Stimulated activated effector memory CD8-positive, alpha-beta T cell treated with anti-CD3 and anti-CD28 coated beads, Interleukin-12 subunit alpha, Interleukin-12 subunit beta, amount 100 ng/mL, for 72 hours (primary cell): ENCODE results near the gene MAP3K12.
A peak's percentile ranks its signal among the peaks of the same experiment; 100 is the strongest.
"Not testable (repeated sequence)": the region's sequence is repeated elsewhere in the genome, so short reads cannot be mapped to it uniquely, and the experiment has no call there.

Source experiments
- ATAC-seq: fragments of 150-1000 bp; cut with Tn5 transposase; 2 replicates; pipeline ENCODE4 v1.10.0; 2021
- DNase-seq, 2 donors: peaks; one replicate each; pipeline ENCODE4 v3.0.0; 2021 to 2022; ENCODE audit warnings: low spot score in 2 of 2
- H3K27ac Mint-ChIP-seq: one replicate; pipeline ENCODE4 v1.8.0; 2022; ENCODE audit warnings: mild to moderate bottlenecking, mixed read lengths
- H3K36me3 Mint-ChIP-seq: one replicate; pipeline ENCODE4 v1.8.0; 2022; ENCODE audit warnings: mild to moderate bottlenecking, mixed read lengths
- H3K4me1 Mint-ChIP-seq: one replicate; pipeline ENCODE4 v1.8.0; 2022; ENCODE audit warnings: mixed read lengths
- H3K4me3 Mint-ChIP-seq: one replicate; pipeline ENCODE4 v1.8.0; 2022; ENCODE audit warnings: mild to moderate bottlenecking, mixed read lengths
- H3K9me3 Mint-ChIP-seq: one replicate; pipeline ENCODE4 v1.8.0; 2022; ENCODE audit warnings: mixed read lengths

MAP3K12 gene

GRCh38 chr12:53499266-53500141 lies at the start of gene MAP3K12:
TSS of gene MAP3K12 (minus strand) at chr12:53499458. CDS start at chr12:53487391, 12,067 bp downstream.
- peak within 1 kb of the TSS; percentile 97 for H3K27ac Mint-ChIP-seq
- H3K4me1 Mint-ChIP-seq: peaks cover 52% of the 10 kb centered on the region
- peak within 1 kb of the TSS; percentile 81 for H3K4me3 Mint-ChIP-seq
- peak; percentile 53 to 87 for DNase-seq
- ATAC-seq: peak; percentile 2
- no peaks in the 10 kb centered on the region for H3K9me3 Mint-ChIP-seq
- peaks cover 18% of the 10 kb centered on the region for H3K36me3 Mint-ChIP-seq

- H3K36me3 Mint-ChIP-seq: peaks cover 82% of the 10 kb centered on the region
- not testable (repeated sequence) for H3K4me3 Mint-ChIP-seq, ATAC-seq, H3K4me1 Mint-ChIP-seq, H3K9me3 Mint-ChIP-seq, H3K27ac Mint-ChIP-seq, DNase-seq
These were observed 49.1 kb upstream of the MAP3K12 start for GRCh38 chr12:53548354-53548753.

GRCh38 chr12:53543539-53543938 lies 44.3 kb upstream of the MAP3K12 start:
- Mint-ChIP-seq H3K9me3 (no peaks in the 10 kb centered on the region), H3K36me3 (peaks cover 90% of the 10 kb centered on the region), H3K27ac (peak overlapping the region; percentile 7), H3K4me1 (peaks cover 5% of the 10 kb centered on the region), H3K4me3 (no peak overlapping the region)
- ATAC-seq (peak; percentile 98), DNase-seq (peak; percentile 10 to 62)

GRCh38 chr12:53539526-53539925 lies 40.3 kb upstream of the MAP3K12 start:
- no peak for ATAC-seq
- H3K27ac Mint-ChIP-seq: peak overlapping the region; percentile 32
- no peak for DNase-seq
- peaks cover 5% of the 10 kb centered on the region for H3K4me1 Mint-ChIP-seq
- H3K9me3 Mint-ChIP-seq: no peaks in the 10 kb centered on the region
- H3K4me3 Mint-ChIP-seq: no peak overlapping the region
- peaks cover 98% of the 10 kb centered on the region for H3K36me3 Mint-ChIP-seq

GRCh38 chr12:53538209-53538689 lies 39.0 kb upstream of the MAP3K12 start:
- DNase-seq: no peak
- Mint-ChIP-seq H3K4me1 (no peaks in the 10 kb centered on the region), H3K36me3 (peaks cover 98% of the 10 kb centered on the region), H3K9me3 (no peaks in the 10 kb centered on the region), H3K4me3 (no peak overlapping the region), H3K27ac (no peak overlapping the region)
- ATAC-seq: no peak

GRCh38 chr12:53536962-53537361 lies 37.7 kb upstream of the MAP3K12 start:
- DNase-seq (no peak), ATAC-seq (no peak)
- Mint-ChIP-seq H3K4me1 (no peaks in the 10 kb centered on the region), H3K27ac (no peak overlapping the region), H3K9me3 (no peaks in the 10 kb centered on the region), H3K36me3 (peaks cover 98% of the 10 kb centered on the region), H3K4me3 (no peak overlapping the region)

- no peak overlapping the region for H3K4me3 Mint-ChIP-seq
- no peak overlapping the region for H3K27ac Mint-ChIP-seq
- H3K36me3 Mint-ChIP-seq: peaks cover 98% of the 10 kb centered on the region
- DNase-seq: no peak
- no peaks in the 10 kb centered on the region for H3K9me3 Mint-ChIP-seq
- no peak for ATAC-seq
- no peaks in the 10 kb centered on the region for H3K4me1 Mint-ChIP-seq
These were observed 34.2 kb upstream of the MAP3K12 start for GRCh38 chr12:53533471-53533870.

GRCh38 chr12:53532524-53533445 lies 33.5 kb upstream of the MAP3K12 start:
- H3K9me3 Mint-ChIP-seq: no peaks in the 10 kb centered on the region
- no peak overlapping the region for H3K4me3 Mint-ChIP-seq
- peak overlapping the region; percentile 15 for H3K27ac Mint-ChIP-seq
- peaks cover 100% of the 10 kb centered on the region for H3K36me3 Mint-ChIP-seq
- DNase-seq: no peak
- no peaks in the 10 kb centered on the region for H3K4me1 Mint-ChIP-seq
- no peak for ATAC-seq

GRCh38 chr12:53532021-53532420 lies 32.8 kb upstream of the MAP3K12 start:
- no peak for DNase-seq
- H3K4me1 Mint-ChIP-seq: no peaks in the 10 kb centered on the region
- no peak for ATAC-seq
- peaks cover 98% of the 10 kb centered on the region for H3K36me3 Mint-ChIP-seq
- H3K4me3 Mint-ChIP-seq: no peak overlapping the region
- no peaks in the 10 kb centered on the region for H3K9me3 Mint-ChIP-seq
- H3K27ac Mint-ChIP-seq: peak overlapping the region; percentile 15

GRCh38 chr12:53530920-53531319 lies 31.7 kb upstream of the MAP3K12 start:
- no peak for ATAC-seq
- no peak overlapping the region for H3K4me3 Mint-ChIP-seq
- H3K4me1 Mint-ChIP-seq: no peaks in the 10 kb centered on the region

GRCh38 chr12:53530061-53530460 lies 30.8 kb upstream of the MAP3K12 start:
- Mint-ChIP-seq H3K36me3 (peaks cover 96% of the 10 kb centered on the region), H3K4me1 (no peaks in the 10 kb centered on the region), H3K9me3 (no peaks in the 10 kb centered on the region), H3K27ac (no peak overlapping the region), H3K4me3 (no peak overlapping the region)
- ATAC-seq (no peak), DNase-seq (no peak)

More at GRCh38 chr12:53530920-53531319, 31.7 kb upstream of the MAP3K12 start:
- peaks cover 96% of the 10 kb centered on the region for H3K36me3 Mint-ChIP-seq
- H3K9me3 Mint-ChIP-seq: no peaks in the 10 kb centered on the region
- no peak for DNase-seq
- H3K27ac Mint-ChIP-seq: no peak overlapping the region

- H3K9me3 Mint-ChIP-seq: no peaks in the 10 kb centered on the region
- ATAC-seq (no peak), DNase-seq (no peak)
- H3K4me1 Mint-ChIP-seq: no peaks in the 10 kb centered on the region
- H3K27ac Mint-ChIP-seq: peak overlapping the region; percentile 58
- H3K4me3 Mint-ChIP-seq: no peak overlapping the region
- H3K36me3 Mint-ChIP-seq: peaks cover 96% of the 10 kb centered on the region
These were observed 25.2 kb upstream of the MAP3K12 start for GRCh38 chr12:53524476-53524875.

GRCh38 chr12:53523131-53523530 lies 23.9 kb upstream of the MAP3K12 start:
- H3K4me1 Mint-ChIP-seq: no peaks in the 10 kb centered on the region
- H3K9me3 Mint-ChIP-seq: no peaks in the 10 kb centered on the region
- H3K36me3 Mint-ChIP-seq: peaks cover 96% of the 10 kb centered on the region
- ATAC-seq (no peak), DNase-seq (no peak)
- peak overlapping the region; percentile 45 for H3K27ac Mint-ChIP-seq
- H3K4me3 Mint-ChIP-seq: no peak overlapping the region

- H3K36me3 Mint-ChIP-seq: peaks cover 96% of the 10 kb centered on the region
These were observed 19.1 kb upstream of the MAP3K12 start for GRCh38 chr12:53518381-53518780.

GRCh38 chr12:53516758-53517455 lies 17.6 kb upstream of the MAP3K12 start:
- Mint-ChIP-seq H3K27ac (peak overlapping the region; percentile 32), H3K9me3 (no peaks in the 10 kb centered on the region), H3K4me1 (no peaks in the 10 kb centered on the region), H3K36me3 (peaks cover 86% of the 10 kb centered on the region), H3K4me3 (no peak overlapping the region)
- ATAC-seq: no peak
- DNase-seq: no peak

More at GRCh38 chr12:53518381-53518780, 19.1 kb upstream of the MAP3K12 start:
- DNase-seq (no peak), ATAC-seq (no peak)
- no peak overlapping the region for H3K4me3 Mint-ChIP-seq
- no peaks in the 10 kb centered on the region for H3K9me3 Mint-ChIP-seq
- H3K27ac Mint-ChIP-seq: no peak overlapping the region
- H3K4me1 Mint-ChIP-seq: no peaks in the 10 kb centered on the region
